Adipocyte (in vitro differentiated cells): ENCODE results near the gene PIM3.

ENCODE experiments used
- DNase-seq: peaks from one replicate; pipeline ENCODE4 v3.0.0-alpha.2; 2015; ENCODE audit warnings: low read depth
- H3K27me3 ChIP-seq: replicated peaks from 2 replicates; pipeline ENCODE4 v1.7.0; 2013; ENCODE audit warnings: mild to moderate bottlenecking, low read length, moderate library complexity; ENCODE audit not compliant: control insufficient read depth, insufficient read depth
- H3K36me3 ChIP-seq: 2 replicates; pipeline ENCODE4 v1.7.0; 2013; ENCODE audit warnings: low read length, mild to moderate bottlenecking, moderate library complexity; ENCODE audit not compliant: control insufficient read depth, insufficient read depth, severe bottlenecking
- H3K4me1 ChIP-seq: 2 replicates; pipeline ENCODE4 v1.7.0; 2013; ENCODE audit warnings: mild to moderate bottlenecking, low read length, moderate library complexity; ENCODE audit not compliant: control insufficient read depth, insufficient read depth
- H3K4me3 ChIP-seq: 2 replicates; pipeline ENCODE4 v1.7.0; 2013; ENCODE audit warnings: mild to moderate bottlenecking, low read length, moderate library complexity
- H3K9ac ChIP-seq: 2 replicates; pipeline ENCODE4 v1.7.0; 2013; ENCODE audit warnings: mild to moderate bottlenecking, low read length, moderate library complexity
- H3K9me3 ChIP-seq: 2 replicates; pipeline ENCODE4 v1.7.0; 2013; ENCODE audit warnings: mild to moderate bottlenecking, low read length, moderate library complexity; ENCODE audit not compliant: control insufficient read depth

Gene PIM3

DNA sequence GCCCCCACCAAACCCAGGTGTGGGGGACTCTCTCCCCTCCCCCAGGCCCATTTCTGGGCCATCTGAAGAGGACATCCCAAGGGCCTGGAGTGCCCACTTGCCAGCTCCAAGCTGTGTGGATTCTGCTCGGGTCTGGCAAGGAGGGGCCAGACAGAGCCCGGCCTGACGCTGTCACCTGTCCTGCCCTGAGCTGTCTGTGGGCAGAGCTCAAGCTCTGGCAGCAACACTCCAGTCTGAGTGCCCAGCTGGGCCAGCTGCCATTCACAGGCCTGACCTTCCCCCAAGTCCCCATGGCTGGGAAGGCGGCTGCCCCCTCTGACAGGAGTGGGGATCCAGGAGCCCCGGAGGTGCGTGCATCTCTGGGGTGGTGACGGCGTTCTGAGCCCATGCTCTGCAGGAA is 6.2 kb upstream of the PIM3 start:
- Histone ChIP-seq H3K4me1 (peaks cover 60% of the 10 kb centered on the region), H3K9ac (peak overlapping the region; percentile 31), H3K27me3 (no peaks in the 10 kb centered on the region), H3K4me3 (no peak overlapping the region), H3K36me3 (no peaks in the 10 kb centered on the region), H3K9me3 (no peaks in the 10 kb centered on the region)
- no peak for DNase-seq

DNA sequence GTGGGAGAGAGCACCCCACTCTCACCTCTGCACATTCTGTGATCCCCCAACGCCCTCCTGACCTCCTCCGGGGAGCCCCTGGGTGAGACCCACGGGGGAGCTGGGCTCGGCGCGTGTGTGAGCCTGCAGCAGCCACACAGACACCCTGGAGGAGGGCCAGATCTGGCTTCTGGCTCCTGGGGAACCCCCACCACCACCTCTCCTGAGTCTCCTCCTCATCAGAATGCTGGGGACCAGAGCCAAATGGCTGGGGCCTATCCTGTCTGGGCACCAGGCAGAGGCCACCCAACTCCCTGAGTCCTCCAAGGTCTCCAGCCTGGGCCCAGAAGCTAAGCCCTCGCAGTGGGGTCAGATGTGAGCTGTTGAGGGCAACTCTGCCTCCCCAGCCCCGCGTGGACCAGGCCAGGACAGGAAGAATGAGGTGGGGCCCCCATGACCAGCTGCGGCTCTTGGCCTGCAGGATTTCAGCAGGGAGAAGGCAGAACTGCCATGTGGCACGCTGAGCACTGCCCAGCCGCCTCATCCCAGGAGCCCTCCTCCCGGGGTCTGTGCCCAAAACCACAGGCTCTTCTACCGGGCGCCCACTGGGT is 5.5 kb upstream of the PIM3 start:
- H3K27me3 ChIP-seq: no peaks in the 10 kb centered on the region
- H3K4me3 ChIP-seq: no peak overlapping the region
- H3K4me1 ChIP-seq: peaks cover 66% of the 10 kb centered on the region
- H3K36me3 ChIP-seq: no peaks in the 10 kb centered on the region
- H3K9me3 ChIP-seq: no peaks in the 10 kb centered on the region
- H3K9ac ChIP-seq: no peak overlapping the region
- DNase-seq: no peak

DNA sequence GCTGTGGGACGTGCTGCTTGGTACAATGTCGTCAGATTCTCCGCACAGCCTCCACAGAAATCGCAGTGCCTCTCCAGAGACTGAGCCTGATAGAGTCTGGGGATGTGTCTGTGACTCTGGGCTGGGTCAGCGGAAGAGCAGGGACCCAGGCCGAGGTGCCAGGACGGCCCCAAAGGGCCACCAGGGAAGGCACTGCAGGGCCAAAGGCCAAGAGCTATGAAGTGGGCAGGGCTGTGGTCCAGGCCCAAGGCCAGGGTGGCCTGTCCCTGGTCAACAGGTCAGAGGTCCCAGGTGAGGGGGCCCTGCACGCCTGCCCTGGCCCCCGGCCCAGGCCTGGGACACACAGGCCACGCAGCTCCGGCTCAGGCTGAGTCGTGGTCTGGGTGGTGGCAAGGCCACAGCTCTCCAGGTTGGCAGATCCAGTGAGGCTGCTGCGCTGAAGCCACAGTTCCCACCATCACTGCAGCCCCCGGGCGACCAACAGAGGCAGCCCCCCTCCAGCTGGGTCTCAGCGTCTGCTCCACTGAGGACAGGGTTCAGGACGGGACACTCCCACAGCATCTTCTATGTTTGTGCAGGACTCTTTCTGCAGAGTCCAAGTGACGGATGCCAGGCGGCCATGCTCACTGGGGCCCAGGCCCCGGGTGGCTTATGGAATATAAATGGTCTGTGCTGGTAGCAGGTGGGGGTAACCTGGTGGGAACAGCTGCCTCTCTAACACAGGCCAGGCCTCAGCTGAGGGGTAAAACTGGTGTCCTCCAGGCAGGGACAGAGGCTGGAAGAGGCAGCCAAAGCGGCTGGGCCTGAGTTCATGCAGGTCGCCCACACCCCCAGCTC is 4.8 kb upstream of the PIM3 start:
- no peak for DNase-seq
- no peaks in the 10 kb centered on the region for H3K9me3 ChIP-seq
- peak overlapping the region; percentile 57 for H3K9ac ChIP-seq
- peaks cover 66% of the 10 kb centered on the region for H3K4me1 ChIP-seq
- H3K36me3 ChIP-seq: no peaks in the 10 kb centered on the region
- no peaks in the 10 kb centered on the region for H3K27me3 ChIP-seq
- no peak overlapping the region for H3K4me3 ChIP-seq

DNA sequence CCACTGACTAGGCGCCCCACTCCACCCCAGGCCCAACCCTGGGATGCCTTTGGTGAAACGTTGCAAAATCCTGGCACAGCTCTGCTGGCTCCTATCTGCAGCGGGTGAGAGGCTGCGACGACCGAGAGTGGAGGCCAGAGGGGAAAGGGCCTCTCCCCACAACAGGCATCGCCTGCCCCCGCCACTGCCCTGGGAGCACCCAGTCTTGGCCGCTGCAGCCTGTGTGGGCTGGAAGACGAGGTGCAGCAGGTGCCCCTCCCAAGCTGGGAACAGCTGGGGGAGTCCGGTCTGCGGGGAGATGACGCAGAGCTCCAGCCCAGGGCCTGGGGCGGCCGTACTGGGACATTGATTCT is 4.2 kb upstream of the PIM3 start:
- Histone ChIP-seq H3K4me1 (peaks cover 66% of the 10 kb centered on the region), H3K36me3 (no peaks in the 10 kb centered on the region), H3K4me3 (peak overlapping the region; percentile 27), H3K27me3 (no peaks in the 10 kb centered on the region), H3K9me3 (no peaks in the 10 kb centered on the region), H3K9ac (peak overlapping the region; percentile 57)
- no peak for DNase-seq

- no peak for DNase-seq
- no peaks in the 10 kb centered on the region for H3K9me3 ChIP-seq
- no peaks in the 10 kb centered on the region for H3K36me3 ChIP-seq
- H3K9ac ChIP-seq: peak overlapping the region; percentile 45
- H3K27me3 ChIP-seq: no peaks in the 10 kb centered on the region
- H3K4me3 ChIP-seq: peak overlapping the region; percentile 27
- peaks cover 59% of the 10 kb centered on the region for H3K4me1 ChIP-seq
These were observed 3.4 kb upstream of the PIM3 start for GRCh38 chr22:49956914-49957825.

- Histone ChIP-seq H3K4me3 (no peak overlapping the region), H3K9ac (no peak overlapping the region), H3K27me3 (no peaks in the 10 kb centered on the region), H3K36me3 (peaks cover 5% of the 10 kb centered on the region), H3K4me1 (peaks cover 55% of the 10 kb centered on the region), H3K9me3 (no peaks in the 10 kb centered on the region)
- no peak for DNase-seq
These were observed 2.7 kb upstream of the PIM3 start for GRCh38 chr22:49957826-49958365.

GRCh38 chr22:49958366-49958921 is 2.1 kb upstream of the PIM3 start:
- Histone ChIP-seq H3K27me3 (no peaks in the 10 kb centered on the region), H3K9me3 (no peaks in the 10 kb centered on the region), H3K4me3 (no peak overlapping the region), H3K9ac (peak overlapping the region; percentile 93), H3K36me3 (peaks cover 10% of the 10 kb centered on the region), H3K4me1 (peaks cover 57% of the 10 kb centered on the region)
- DNase-seq: no peak

DNA sequence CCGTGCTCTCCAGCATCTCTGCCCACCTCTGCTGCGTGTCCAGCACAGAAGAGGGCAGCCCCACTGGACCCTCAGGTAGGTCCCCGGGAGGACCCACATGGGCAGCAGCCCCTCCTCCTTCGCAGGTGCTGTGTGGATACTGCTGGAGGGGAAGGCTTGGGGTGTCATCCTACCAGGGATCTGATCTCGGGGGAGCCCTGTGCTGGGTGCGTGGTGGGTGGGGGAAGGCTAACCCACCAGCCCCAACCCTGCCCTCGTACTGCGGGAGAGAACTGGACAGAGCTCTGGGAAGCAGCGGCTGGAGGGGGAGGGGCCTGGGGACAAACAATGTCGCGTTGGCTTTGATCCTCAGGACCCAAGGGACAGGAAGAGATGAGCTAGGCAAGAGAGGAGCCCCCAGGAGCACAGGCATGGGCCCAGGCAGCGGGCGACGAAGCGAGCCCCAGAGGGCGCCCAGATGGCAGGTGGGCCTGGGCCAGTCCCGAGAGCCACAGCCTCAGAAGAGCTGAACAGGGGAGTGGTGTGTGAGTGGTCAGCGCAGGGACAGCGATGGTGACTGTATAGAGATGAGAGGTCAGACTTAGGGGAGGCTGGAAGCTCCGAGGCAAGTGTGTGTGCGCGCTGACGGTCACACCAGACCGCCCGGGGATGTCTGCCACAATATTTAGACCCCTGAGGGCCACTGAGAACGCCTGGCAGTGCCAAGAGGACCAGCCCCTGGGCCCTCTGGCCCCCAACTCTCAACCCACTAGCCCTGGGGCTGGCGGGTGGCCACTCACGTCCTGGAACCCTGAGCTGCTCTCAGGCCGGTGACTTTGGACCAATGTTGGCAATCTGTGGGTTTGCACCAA is 1.4 kb upstream of the PIM3 start:
- Histone ChIP-seq H3K36me3 (peaks cover 17% of the 10 kb centered on the region), H3K4me1 (peaks cover 59% of the 10 kb centered on the region), H3K9ac (peak overlapping the region; percentile 93), H3K9me3 (no peaks in the 10 kb centered on the region), H3K4me3 (peak overlapping the region; percentile 82), H3K27me3 (no peaks in the 10 kb centered on the region)
- no peak for DNase-seq

DNA sequence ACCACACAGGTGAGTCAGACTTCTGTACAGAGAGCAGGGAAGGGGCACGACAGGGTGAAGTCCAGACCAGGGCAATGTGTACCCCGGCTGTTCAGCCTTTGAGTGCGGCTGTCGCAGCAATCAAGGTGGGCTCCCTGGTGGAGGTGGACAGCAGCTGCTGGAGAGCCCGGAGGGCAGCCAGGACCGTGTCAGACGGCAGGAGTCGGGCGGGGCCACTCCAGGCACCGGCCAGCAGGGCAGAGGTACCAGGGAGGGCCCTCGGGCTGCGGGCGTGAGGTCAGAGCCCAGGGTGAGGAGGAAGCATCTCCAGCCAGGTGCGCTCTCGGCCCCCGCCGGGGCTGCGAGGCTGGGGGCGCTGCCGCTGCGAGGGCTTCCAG is 802 bp upstream of the PIM3 start:
- peak overlapping the region; percentile 82 for H3K4me3 ChIP-seq
- no peaks in the 10 kb centered on the region for H3K9me3 ChIP-seq
- peaks cover 59% of the 10 kb centered on the region for H3K4me1 ChIP-seq
- H3K36me3 ChIP-seq: peaks cover 22% of the 10 kb centered on the region
- H3K27me3 ChIP-seq: no peaks in the 10 kb centered on the region
- DNase-seq: no peak
- H3K9ac ChIP-seq: peak overlapping the region; percentile 93

DNA sequence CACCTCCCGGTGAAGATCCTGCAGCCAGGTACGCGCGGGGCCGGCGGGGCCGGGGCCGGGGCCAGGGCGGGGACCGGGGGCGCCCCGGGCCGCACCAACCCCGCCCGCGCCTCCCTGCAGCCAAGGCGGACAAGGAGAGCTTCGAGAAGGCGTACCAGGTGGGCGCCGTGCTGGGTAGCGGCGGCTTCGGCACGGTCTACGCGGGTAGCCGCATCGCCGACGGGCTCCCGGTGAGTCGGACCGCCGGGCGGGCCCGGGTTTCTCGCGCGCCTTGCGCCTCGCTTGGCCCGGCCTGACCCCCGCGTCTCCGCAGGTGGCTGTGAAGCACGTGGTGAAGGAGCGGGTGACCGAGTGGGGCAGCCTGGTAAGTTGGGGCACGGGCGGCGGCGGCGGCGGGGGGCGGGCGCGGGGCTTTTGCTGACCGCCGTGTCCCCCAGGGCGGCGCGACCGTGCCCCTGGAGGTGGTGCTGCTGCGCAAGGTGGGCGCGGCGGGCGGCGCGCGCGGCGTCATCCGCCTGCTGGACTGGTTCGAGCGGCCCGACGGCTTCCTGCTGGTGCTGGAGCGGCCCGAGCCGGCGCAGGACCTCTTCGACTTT is 531 bp downstream of the PIM3 start:
- Histone ChIP-seq H3K27me3 (no peaks in the 10 kb centered on the region), H3K4me1 (peaks cover 59% of the 10 kb centered on the region), H3K36me3 (peaks cover 25% of the 10 kb centered on the region), H3K9me3 (no peaks in the 10 kb centered on the region), H3K9ac (peak overlapping the region; percentile 93), H3K4me3 (peak overlapping the region; percentile 82)
- DNase-seq: peak; percentile 59
